ENCODE results near the gene DNAI7.

DNAI7 gene

GRCh38 chr12:25182765-25183164, 12.2 kb downstream of the DNAI7 start:
- no peak for DNase-seq (ENCODE audit: low read depth in 2 of 2)

- no peak for DNase-seq (ENCODE audit: low read depth in 2 of 2)
Observed at GRCh38 chr12:25162866-25163265, 32.1 kb downstream of the DNAI7 start.

- DNase-seq (ENCODE audit: low read depth in 2 of 2) = no peak
Observed at GRCh38 chr12:25156061-25156460, 38.9 kb downstream of the DNAI7 start.

GRCh38 chr12:25155022-25155576, 39.9 kb downstream of the DNAI7 start:
- peak; percentile 25 to 37 for DNase-seq (ENCODE audit: low read depth in 2 of 2)

- DNase-seq (ENCODE audit: low read depth in 2 of 2) = no peak
Observed at GRCh38 chr12:25152055-25152454, 42.9 kb downstream of the DNAI7 start.

GRCh38 chr12:25151476-25151875, 43.5 kb downstream of the DNAI7 start:
- peak; percentile 83 to 87 for DNase-seq (ENCODE audit: low read depth in 2 of 2)

GRCh38 chr12:25146686-25147085, 48.3 kb downstream of the DNAI7 start:
- DNase-seq (ENCODE audit: low read depth in 2 of 2) = no peak

GRCh38 chr12:25135531-25136154, 59.3 kb downstream of the DNAI7 start:
- no peak for DNase-seq (ENCODE audit: low read depth in 2 of 2)

GRCh38 chr12:25131270-25131669, 63.7 kb downstream of the DNAI7 start:
- DNase-seq (ENCODE audit: low read depth in 2 of 2) = no peak

- peak; percentile 31 for DNase-seq (ENCODE audit: low read depth in 2 of 2)
Observed at GRCh38 chr12:25130741-25131188, 64.2 kb downstream of the DNAI7 start.

- DNase-seq (ENCODE audit: low read depth in 2 of 2) = no peak
Observed at GRCh38 chr12:25126746-25127145, 68.2 kb downstream of the DNAI7 start.

- DNase-seq (ENCODE audit: low read depth in 2 of 2) = no peak
Observed at GRCh38 chr12:25126101-25126500, 68.9 kb downstream of the DNAI7 start.

- no peak for DNase-seq (ENCODE audit: low read depth in 2 of 2)
Observed at GRCh38 chr12:25124493-25124892, 70.5 kb downstream of the DNAI7 start.

- DNase-seq (ENCODE audit: low read depth in 2 of 2) = no peak
Observed at GRCh38 chr12:25123126-25123525, 71.8 kb downstream of the DNAI7 start.

GRCh38 chr12:25121916-25122315, 73.0 kb downstream of the DNAI7 start:
- peak; percentile 10 for DNase-seq (ENCODE audit: low read depth in 2 of 2)

- no peak for DNase-seq (ENCODE audit: low read depth in 2 of 2)
Observed at GRCh38 chr12:25121110-25121509, 73.8 kb downstream of the DNAI7 start.

GRCh38 chr12:25119020-25119419, 75.9 kb downstream of the DNAI7 start:
- no peak for DNase-seq (ENCODE audit: low read depth in 2 of 2)

GRCh38 chr12:25115677-25116076, 79.3 kb downstream of the DNAI7 start:
- no peak for DNase-seq (ENCODE audit: low read depth in 2 of 2)

GRCh38 chr12:25113651-25114050, 81.3 kb downstream of the DNAI7 start:
- DNase-seq (ENCODE audit: low read depth in 2 of 2) = no peak

GRCh38 chr12:25110260-25110659, 84.7 kb downstream of the DNAI7 start:
- DNase-seq (ENCODE audit: low read depth in 2 of 2) = no peak

- no peak for DNase-seq (ENCODE audit: low read depth in 2 of 2)
Observed at GRCh38 chr12:25107920-25108319, 87.0 kb downstream of the DNAI7 start.

GRCh38 chr12:25106818-25107217, 88.1 kb downstream of the DNAI7 start:
- DNase-seq (ENCODE audit: low read depth in 2 of 2) = no peak

GRCh38 chr12:25102402-25102801, 92.6 kb downstream of the DNAI7 start:
- no peak for DNase-seq (ENCODE audit: low read depth in 2 of 2)

- DNase-seq (ENCODE audit: low read depth in 2 of 2) = no peak
Observed at GRCh38 chr12:25101092-25101445, 93.9 kb downstream of the DNAI7 start.
